Fibroblast of the conjunctiva (primary cell): ENCODE results near the gene LCN1.

Experiments
- DNase-seq: peaks from one replicate; pipeline ENCODE4 v3.0.0-alpha.2; 2010; ENCODE audit warnings: low read depth

Gene LCN1

GRCh38 chr9:135488527-135488926 is 32.7 kb upstream of the LCN1 start:
- DNase-seq, result no peak

DNA sequence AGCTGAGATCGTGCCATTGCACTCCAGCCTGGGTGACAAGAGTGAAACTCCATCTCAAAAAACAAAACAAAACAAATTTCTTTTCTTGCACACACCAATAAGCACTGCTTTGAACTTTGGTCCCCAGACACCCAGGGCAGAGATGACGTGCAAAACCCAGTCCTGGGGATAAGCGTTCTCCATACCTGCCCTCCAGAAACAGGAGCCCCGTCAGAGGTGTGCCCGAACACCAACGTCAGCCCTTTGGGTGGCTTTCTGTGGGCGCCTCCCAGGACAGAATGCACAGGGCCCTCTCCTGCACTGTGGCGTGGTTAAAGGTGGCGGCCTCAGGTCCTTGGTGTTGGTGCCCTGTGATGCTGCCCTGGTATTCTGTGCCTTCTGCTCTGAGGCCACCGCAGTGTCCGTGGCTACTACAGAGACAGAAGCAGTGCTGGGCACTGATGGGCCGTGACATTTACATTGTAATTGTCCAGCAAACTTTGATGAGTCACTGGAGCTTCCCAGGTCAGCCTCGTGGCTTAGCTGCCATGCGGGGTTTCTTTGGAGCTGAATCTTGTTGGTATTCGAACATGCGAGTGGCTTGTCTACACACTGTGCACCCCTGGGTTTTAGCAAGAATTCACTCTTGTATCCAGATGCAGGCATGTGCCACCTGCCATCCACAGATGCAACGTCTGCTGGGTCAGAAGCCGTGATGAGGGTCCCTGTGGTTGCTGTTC is 31.9 kb upstream of the LCN1 start:
- no peak for DNase-seq

GRCh38 chr9:135490166-135490870 is 30.9 kb upstream of the LCN1 start:
- no peak for DNase-seq

DNA sequence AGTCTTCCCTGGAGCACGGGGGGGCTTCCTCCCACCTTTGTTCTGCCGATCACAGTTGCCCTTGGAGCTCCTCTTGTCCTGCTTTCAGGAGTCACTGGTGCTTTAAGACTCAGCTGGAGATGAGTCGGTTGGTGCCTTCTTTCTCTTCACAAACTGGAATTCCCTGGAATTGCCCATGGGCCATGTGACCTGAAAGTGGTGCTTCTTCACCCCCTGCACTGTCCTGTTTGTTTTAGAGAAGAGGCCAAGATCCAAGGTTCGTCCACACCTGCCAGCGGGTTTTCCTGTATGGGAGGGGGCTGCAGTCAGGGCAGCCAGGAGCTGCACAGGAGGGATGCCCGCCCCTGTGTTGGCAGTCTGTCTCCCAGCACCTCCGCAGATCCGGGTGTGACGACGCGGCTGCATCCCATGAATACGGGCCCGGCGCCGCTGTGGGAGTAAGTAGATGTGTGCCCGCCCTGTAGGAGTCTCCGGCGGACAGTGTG is 30.2 kb upstream of the LCN1 start:
- no peak for DNase-seq

GRCh38 chr9:135491764-135492163 is 29.5 kb upstream of the LCN1 start:
- no peak for DNase-seq

GRCh38 chr9:135492886-135493669 is 28.2 kb upstream of the LCN1 start:
- no peak for DNase-seq

- DNase-seq, result no peak
Observed at GRCh38 chr9:135494791-135495559, 26.3 kb upstream of the LCN1 start.

GRCh38 chr9:135498381-135499126 is 22.7 kb upstream of the LCN1 start:
- DNase-seq, result no peak

DNA sequence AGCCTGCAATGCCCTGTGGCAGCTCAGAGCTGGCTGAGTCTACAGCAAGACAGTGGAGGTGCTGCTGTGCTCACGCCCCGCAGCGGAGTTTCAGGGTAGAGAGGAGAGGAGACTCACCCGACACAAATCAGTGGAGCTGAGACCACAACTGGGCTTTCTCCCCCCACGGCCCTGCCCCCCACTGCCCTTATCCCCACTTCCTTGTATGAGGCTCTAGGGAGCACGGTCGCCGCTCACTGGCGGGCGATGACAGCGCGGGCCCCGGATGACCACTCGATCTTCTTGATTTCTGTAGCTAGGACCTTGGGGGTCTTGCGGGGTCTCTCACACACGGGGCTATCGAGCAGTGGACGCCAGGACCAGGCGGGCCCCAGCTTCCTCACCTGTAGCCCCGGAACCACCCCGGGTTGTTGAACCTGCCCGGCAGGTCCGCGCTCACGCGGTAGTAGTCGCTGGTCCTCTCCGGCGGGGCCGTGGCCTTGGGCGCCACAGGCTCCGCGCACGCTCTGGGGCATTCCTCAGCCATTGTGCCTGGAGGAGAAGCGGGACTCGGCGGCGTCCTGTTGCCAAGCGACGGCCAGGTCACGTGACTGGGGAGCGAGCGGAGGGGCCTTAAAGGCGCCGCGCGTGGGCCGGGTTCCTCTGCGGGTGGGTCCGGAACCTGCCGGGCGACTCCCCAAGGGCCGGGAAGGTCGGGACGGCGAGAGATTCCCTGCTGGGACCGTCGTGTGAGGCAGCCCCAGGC is 21.7 kb upstream of the LCN1 start:
- peak; percentile 75 for DNase-seq

GRCh38 chr9:135500071-135500524 is 21.1 kb upstream of the LCN1 start:
- DNase-seq, result no peak

- peak; percentile 66 for DNase-seq
Observed at GRCh38 chr9:135500525-135501260, 20.5 kb upstream of the LCN1 start, which contains the start of gene MRPS2. Gene MRPS2 (plus strand): TSS chr9:135500682. CDS start chr9:135500711, 29 bp downstream.

DNA sequence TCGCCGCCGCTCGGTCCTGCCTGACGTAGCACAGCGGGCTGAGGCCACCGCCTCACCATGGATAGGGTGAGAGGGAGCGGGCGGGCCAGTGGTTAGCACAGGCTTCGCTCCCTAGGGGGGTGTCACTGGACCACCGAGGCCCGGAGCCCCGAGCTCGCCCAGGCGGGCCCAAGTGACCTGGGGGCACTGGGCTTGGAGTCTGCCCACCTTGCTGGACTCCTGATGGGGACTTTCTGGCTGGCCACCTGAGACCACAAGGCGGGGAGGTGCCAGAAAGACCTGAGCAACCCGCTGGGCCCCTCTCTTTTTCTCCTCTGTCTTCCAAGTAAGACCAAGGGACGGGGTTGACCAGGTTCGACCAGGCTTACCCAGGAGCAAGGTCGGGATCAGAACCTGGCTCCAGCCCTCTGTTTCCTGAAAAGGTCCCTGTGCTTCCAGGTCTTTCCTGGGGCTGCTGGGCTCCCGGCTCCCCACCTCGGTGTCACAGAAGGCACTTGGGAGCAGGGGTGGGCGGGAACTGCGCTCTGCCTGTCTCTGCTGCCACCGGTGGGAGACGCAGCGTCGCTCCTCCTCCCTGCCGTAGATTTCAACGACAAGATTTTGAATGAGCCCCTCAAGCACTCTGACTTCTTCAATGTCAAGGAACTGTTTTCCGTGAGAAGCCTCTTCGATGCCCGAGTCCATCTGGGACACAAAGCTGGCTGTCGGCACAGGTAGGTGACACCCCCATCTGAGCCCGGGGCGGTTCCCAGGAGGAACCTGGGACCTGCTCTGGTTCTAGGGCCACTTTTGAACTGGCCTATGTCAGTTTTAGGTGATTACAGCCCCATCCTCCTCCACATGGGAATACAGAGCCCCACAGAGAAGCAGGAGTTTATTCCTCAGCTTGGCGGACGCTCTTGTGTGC is 19.7 kb upstream of the LCN1 start:
- DNase-seq, result no peak

- DNase-seq, result no peak
Observed at GRCh38 chr9:135502168-135502872, 18.9 kb upstream of the LCN1 start.

DNA sequence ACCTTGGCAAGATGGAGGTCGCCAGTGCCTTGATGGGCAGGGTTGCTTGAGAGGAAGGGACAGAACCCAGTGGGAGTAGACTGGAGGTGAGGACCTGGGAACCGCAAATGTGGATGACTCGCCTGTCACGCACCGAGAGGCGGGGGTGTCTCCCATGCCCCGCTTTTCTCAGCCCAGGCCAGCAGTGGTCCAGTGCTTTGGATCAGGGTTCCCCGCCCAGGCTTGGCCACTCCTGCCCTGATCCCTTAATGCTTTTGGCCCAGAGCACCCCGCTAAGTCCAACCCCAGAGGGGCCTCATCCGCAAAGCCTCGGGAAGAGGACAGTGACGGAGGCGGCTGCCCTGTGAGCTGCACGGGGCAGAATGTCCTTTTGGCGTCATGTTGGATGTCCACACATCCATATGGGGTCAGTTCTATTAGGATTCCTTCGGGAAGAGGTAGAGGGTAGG is 18.3 kb upstream of the LCN1 start:
- no peak for DNase-seq

DNA sequence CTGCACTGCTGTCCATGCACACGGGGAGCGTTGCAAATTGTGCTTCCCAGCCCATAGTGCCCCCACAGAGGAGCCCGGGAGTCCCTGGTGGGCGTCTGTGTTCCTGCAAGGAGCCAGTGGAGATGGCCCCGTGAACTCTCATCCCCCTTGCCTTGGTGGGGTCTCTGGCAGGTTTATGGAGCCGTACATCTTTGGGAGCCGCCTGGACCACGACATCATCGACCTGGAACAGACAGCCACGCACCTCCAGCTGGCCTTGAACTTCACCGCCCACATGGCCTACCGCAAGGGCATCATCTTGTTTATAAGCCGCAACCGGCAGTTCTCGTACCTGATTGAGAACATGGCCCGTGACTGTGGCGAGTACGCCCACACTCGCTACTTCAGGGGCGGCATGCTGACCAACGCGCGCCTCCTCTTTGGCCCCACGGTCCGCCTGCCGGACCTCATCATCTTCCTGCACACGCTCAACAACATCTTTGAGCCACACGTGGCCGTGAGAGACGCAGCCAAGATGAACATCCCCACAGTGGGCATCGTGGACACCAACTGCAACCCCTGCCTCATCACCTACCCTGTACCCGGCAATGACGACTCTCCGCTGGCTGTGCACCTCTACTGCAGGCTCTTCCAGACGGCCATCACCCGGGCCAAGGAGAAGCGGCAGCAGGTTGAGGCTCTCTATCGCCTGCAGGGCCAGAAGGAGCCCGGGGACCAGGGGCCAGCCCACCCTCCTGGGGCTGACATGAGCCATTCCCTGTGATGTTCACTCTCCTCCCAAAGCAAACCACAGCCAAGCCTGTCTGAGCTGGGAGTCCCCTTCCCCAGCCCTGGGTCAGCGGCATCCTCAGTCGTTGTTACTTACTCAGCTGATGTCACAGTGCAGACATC is 17.6 kb upstream of the LCN1 start:
- no peak for DNase-seq
